ENCODE data around the gene RPS6KA1. TPM values are rescaled to one million over a fixed set of nuclear protein-coding genes. Genes with fewer than 3 reads are reported as not detected.
"Not testable (repeated sequence)": the region's sequence is repeated elsewhere in the genome, so short reads cannot be mapped to it uniquely, and the experiment has no call there.

RPS6KA1 gene
- total RNA-seq, 1 donor from 2014 or later = 4.9 TPM

- Histone ChIP-seq H3K4me1 (no peaks in the 10 kb centered on the region), H3K9me3 (replicated peaks) (no peaks in the 10 kb centered on the region), H3K36me3 (no peaks in the 10 kb centered on the region), H3K27ac (replicated peaks) (no peak overlapping the region), H3K4me3 (no peak overlapping the region), H3K27me3 (ENCODE audit: low read depth) (peaks cover 5% of the 10 kb centered on the region)
- no peak for DNase-seq
- TF ChIP-seq, protein P1, sequence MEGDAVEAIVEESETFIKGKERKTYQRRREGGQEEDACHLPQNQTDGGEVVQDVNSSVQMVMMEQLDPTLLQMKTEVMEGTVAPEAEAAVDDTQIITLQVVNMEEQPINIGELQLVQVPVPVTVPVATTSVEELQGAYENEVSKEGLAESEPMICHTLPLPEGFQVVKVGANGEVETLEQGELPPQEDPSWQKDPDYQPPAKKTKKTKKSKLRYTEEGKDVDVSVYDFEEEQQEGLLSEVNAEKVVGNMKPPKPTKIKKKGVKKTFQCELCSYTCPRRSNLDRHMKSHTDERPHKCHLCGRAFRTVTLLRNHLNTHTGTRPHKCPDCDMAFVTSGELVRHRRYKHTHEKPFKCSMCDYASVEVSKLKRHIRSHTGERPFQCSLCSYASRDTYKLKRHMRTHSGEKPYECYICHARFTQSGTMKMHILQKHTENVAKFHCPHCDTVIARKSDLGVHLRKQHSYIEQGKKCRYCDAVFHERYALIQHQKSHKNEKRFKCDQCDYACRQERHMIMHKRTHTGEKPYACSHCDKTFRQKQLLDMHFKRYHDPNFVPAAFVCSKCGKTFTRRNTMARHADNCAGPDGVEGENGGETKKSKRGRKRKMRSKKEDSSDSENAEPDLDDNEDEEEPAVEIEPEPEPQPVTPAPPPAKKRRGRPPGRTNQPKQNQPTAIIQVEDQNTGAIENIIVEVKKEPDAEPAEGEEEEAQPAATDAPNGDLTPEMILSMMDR (IDR thresholded peaks at IDR 0.05; ENCODE audit: borderline replicate concordance) = no peak
- intact Hi-C loops (cut with micrococcal nuclease) = no loop called here
Observed at GRCh38 chr1:26581287-26581651, 51.7 kb downstream of the RPS6KA1 start.

DNA sequence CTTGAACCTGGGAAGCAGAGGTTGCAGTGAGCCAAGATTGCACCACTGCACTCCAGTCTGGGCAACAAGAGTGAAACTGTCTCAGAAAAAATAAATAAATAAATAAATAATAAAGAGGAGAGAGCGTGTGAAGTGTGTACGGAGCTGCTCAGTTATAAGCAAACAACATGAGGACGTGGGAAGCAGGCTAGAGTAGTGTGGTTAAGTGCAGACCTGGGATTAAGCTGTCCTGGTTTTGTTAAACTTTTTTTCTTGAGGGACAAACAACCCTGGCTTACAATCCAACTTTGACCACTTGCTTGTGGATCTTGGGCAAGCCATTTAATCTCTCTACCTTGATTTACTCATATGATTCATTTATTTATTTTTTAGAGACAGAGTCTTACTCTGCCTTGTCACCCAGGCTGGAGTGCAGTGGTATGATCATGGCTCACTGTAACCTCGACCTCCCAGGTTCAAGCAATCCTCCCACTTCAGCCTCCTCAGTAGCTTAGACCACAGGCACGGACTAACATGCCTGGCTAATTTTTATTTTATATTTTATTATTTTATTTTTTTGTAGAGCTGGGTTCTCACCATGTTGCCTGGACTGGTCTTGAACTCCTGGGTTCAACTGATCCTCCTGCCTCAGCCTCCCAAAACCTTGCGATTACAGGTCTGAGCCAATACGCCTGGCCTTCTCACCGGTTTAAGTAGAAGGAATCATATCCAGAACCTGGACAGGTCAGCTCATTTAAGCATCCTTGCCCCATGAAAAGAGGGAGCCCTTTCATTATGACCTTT, 52.7 kb downstream of the RPS6KA1 start:
- H3K9me3 ChIP-seq (replicated peaks) = no peaks in the 10 kb centered on the region
- no peak overlapping the region for H3K4me3 ChIP-seq
- TF ChIP-seq, protein P1 (IDR thresholded peaks at IDR 0.05; ENCODE audit: borderline replicate concordance) = no peak
- DNase-seq = no peak
- intact Hi-C loops (cut with micrococcal nuclease) = no loop called here
- no peaks in the 10 kb centered on the region for H3K4me1 ChIP-seq
- no peaks in the 10 kb centered on the region for H3K36me3 ChIP-seq
- peaks cover 5% of the 10 kb centered on the region for H3K27me3 ChIP-seq (ENCODE audit: low read depth)
- H3K27ac ChIP-seq (replicated peaks) = no peak overlapping the region

DNA sequence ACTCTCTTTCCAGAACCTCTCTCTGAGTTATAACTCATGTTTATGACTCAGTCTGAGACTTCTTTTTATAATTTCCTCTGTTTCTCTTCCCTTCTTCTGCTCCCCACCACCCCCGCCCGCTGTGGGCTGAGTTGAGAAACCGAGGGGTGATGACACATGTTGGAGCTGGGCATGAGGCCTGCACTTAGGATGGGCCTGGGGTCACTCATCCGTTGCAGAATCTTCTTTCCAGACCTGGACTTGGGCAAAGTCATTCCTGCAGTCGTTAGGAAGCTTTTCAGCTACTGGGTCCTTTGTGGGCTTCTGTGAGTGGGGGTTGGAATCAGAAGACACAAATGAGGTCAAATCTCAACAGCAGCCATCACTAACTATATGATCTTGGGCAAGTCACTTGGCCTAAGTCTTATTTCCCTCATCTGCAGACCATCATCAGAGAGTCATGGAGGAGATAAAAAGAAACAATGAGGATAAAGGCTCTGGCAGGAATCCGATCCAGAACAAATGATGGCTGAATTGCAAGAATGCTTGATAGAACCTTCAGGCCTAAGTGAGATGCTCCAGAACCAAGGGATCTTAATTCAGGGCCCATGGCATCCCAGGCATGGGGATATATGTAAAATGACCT, 53.4 kb downstream of the RPS6KA1 start:
- Histone ChIP-seq H3K9me3 (replicated peaks) (peaks cover 4% of the 10 kb centered on the region), H3K27ac (replicated peaks) (no peak overlapping the region), H3K4me3 (no peak overlapping the region), H3K36me3 (no peaks in the 10 kb centered on the region), H3K4me1 (no peaks in the 10 kb centered on the region), H3K27me3 (ENCODE audit: low read depth) (peaks cover 5% of the 10 kb centered on the region)
- intact Hi-C loops (cut with micrococcal nuclease) = no loop called here
- no peak for DNase-seq
- TF ChIP-seq, protein P1 (IDR thresholded peaks at IDR 0.05; ENCODE audit: borderline replicate concordance) = no peak

DNA sequence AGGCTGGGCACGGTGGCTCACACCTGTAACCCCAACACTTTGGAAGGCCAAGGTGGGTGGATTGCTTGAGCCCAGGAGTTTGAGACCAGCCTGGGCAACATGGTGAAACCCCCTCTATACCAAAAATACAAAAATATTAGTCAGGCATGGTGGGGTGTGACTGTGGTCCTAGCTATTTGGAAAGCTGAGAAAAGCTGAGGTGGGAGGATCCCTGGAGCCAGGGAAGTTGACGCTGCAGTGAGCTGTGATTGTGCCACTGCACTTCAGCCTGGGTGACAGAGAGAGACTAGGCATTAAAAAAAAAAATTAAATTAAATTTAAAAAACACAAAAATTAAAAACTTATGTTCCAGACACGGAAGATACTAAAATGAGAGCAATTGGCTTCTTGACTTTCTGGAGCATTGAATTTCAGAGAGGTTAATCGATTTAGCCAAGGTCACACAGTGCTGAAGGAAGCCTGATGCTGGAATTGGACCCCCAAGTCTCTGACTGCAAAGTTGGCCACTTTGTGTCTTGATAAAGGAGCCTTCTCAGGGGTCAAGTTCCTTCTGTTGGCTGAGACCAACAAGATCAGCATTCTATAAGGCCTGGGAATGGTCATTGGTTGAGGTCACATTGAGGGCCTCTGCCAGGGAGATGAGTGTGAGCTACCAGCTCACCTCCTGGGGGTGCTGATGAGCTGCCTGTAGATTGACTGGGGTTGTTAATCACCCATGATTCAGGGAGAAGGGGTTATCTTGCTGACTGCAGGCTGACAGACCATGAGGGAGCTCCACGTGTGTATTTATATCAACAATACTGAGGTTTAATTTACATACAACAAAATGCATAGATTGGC, 54.3 kb downstream of the RPS6KA1 start:
- no peak for DNase-seq
- Histone ChIP-seq H3K9me3 (replicated peaks) (peaks cover 13% of the 10 kb centered on the region), H3K27ac (replicated peaks) (no peak overlapping the region), H3K4me3 (no peak overlapping the region), H3K27me3 (ENCODE audit: low read depth) (peaks cover 5% of the 10 kb centered on the region), H3K36me3 (no peaks in the 10 kb centered on the region), H3K4me1 (no peaks in the 10 kb centered on the region)
- TF ChIP-seq, protein P1 (IDR thresholded peaks at IDR 0.05; ENCODE audit: borderline replicate concordance) = no peak
- intact Hi-C loops (cut with micrococcal nuclease) = no loop called here

GRCh38 chr1:26584588-26584987, 55.0 kb downstream of the RPS6KA1 start:
- DNase-seq; H3K4me1 ChIP-seq; H3K36me3 ChIP-seq; H3K4me3 ChIP-seq; H3K27ac ChIP-seq (replicated peaks); H3K27me3 ChIP-seq (ENCODE audit: low read depth); intact Hi-C loops (cut with micrococcal nuclease): not testable (repeated sequence)
- H3K9me3 ChIP-seq (replicated peaks) = peaks cover 20% of the 10 kb centered on the region

Measured in left ventricle myocardium inferior (tissue), 1 donor.